Measurements from ENCODE around the gene MUC5AC.

MUC5AC gene

DNA sequence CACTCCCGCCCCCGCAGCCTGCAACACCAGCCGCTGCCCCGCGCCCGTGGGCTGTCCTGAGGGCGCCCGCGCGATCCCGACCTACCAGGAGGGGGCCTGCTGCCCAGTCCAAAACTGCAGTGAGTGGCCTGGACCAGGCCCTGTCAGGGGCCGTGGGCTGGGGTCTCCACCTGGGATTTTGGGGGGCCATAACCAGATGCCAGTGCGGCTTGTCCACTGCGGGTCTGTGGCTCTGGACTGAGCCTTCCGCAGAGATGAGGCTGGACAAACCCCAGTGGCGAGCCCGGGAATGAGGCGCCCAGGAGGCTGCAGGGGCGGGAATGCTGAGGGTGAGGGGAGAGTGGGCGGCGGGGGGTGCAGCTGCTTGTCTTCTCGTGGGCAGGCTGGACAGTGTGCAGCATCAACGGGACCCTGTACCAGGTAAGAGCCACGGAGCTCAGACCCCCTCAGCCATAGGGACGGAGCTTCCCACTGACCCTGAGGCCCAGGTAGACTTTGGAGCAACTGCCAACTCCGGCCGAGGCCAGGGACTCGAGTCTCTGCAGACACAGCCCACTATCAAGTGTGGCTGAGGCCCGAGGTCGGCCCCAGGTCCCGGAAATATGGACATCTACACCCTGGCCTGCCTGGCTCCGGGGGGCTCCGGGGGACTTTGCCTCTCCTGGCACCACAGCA is 40.3 kb downstream of the MUC5AC start:
- no peak for FAIRE-seq

DNA sequence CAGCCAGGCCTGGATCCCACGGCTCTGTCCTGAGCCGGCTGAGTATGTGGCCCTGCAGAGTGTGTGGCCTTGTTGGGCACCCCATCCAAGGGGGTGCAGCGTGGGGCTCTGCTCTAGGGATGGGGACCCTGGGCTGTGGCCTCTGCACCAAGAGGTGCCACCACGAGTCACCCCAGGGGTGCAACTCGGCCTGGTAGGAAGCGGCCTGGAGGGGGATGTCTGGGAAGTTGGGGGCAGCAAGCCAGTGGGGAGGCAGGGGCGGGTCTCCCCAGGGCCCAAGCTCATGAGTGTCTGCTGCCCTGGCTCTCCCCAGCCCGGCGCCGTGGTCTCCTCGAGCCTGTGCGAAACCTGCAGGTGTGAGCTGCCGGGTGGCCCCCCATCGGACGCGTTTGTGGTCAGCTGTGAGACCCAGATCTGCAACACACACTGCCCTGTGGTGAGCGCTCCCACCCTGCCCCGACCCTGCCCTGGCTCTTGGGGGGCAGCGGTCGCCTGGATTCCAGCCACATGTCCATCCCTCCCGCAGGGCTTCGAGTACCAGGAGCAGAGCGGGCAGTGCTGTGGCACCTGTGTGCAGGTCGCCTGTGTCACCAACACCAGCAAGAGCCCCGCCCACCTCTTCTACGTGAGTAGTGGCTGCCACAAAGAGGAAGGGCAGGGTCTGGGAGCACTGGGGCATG is 40.9 kb downstream of the MUC5AC start:
- no peak for FAIRE-seq

DNA sequence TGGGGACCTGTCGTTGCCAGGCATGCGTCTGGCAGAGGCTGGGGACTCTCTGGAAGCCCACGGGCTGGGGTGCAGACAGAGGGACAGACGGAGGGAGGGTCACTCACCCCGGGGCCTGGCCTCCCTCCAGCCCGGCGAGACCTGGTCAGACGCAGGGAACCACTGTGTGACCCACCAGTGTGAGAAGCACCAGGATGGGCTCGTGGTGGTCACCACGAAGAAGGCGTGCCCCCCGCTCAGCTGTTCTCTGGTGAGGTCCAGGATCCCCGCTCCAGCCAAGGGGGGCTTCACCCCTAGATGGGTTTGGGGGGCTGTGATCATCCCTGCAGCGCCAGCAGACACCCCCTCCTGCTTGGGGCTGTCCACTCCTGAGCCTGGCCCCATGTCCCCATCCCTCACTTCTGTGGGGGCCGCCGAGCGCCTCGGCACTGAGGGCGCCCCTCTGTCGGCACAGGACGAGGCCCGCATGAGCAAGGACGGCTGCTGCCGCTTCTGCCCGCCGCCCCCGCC is 41.5 kb downstream of the MUC5AC start:
- no peak for FAIRE-seq

DNA sequence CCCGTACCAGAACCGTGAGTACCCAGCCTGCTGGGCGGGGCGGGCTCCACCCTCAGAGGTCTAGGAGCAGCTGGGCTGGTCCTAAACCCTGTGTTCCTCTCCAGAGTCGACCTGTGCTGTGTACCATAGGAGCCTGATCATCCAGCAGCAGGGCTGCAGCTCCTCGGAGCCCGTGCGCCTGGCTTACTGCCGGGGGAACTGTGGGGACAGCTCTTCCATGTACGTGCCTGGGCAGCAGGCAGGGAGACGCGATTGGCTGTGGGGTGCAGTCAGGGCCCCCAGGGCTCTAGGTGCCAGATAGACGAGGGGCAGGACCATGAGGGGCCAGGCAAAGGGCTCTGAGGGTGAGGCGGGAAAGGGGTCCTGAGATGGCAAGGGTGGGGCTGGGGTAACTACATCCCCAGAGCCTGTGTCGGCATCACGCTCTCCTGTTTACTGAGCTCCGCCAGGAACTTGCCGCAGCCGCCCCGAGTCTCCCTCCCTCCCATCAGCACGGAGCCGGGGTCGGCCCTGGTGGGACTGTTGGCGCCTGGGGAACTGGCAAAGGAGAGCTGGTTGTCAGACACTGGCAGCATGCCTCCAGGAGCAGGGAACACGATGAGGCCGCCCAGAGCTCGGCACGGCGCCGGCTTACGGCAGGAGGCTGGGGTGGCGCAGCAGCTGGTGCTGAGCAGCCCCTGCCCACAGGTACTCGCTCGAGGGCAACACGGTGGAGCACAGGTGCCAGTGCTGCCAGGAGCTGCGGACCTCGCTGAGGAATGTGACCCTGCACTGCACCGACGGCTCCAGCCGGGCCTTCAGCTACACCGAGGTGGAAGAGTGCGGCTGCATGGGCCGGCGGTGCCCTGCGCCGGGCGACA is 42.2 kb downstream of the MUC5AC start:
- FAIRE-seq: no peak

DNA sequence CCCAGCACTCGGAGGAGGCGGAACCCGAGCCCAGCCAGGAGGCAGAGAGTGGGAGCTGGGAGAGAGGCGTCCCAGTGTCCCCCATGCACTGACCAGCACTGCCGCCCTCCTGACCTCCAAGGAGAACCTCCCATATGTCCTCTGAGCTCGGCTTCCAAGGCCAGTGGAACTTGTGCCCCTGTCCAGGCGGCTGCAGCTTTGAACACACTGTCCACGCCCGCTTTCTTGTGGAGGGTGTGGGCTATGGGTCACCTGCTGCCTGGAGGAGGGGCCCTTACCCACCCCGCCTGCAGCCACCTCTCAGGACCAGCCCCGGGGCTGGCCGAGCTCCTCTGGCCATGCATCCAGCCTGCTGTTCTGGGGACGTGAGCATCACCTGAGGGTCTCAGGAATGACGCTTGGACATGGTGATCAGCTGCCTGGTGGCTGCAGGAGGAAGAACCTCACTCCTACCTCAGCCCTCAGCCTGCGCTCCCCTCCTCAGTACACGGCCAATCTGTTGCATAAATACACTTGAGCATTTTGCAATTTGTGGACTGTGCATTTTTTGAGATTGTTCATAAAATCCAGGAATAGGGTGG is 42.9 kb downstream of the MUC5AC start:
- FAIRE-seq: no peak

DNA sequence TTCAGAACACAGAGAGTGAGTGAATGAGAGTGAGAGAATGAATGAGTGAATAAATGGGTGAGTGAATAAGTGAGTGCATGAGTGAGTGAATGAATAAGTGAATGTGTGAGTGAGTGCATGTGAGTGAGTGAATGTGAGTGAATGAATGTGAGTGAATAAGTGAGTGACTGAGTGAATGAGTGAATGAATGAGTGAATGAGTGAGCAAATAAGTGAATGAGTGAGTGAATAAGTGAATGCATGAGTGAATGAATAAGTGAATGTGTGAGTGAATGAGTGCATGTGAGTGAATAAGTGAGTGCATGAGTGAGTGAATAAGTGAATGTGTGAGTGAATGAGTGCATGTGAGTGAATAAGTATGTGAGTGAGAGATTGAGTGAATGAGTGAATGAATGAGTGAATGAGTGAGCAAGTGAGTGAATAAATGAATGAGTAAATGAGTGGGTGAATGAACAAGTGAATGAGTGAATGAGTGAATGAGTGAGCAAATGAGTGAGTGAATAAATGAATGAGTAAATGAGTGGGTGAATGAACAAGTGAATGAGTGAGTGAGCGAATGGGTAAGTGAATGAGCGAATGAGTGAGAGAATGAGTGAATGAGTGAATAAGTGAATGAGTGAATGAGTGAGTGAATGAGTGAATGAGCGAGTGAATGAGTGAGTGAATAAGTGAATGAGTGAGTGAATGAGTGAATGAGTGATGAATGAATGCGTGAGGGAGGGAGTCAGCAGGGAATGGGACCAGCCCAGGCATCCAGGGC is 43.8 kb downstream of the MUC5AC start:
- no peak for FAIRE-seq

DNA sequence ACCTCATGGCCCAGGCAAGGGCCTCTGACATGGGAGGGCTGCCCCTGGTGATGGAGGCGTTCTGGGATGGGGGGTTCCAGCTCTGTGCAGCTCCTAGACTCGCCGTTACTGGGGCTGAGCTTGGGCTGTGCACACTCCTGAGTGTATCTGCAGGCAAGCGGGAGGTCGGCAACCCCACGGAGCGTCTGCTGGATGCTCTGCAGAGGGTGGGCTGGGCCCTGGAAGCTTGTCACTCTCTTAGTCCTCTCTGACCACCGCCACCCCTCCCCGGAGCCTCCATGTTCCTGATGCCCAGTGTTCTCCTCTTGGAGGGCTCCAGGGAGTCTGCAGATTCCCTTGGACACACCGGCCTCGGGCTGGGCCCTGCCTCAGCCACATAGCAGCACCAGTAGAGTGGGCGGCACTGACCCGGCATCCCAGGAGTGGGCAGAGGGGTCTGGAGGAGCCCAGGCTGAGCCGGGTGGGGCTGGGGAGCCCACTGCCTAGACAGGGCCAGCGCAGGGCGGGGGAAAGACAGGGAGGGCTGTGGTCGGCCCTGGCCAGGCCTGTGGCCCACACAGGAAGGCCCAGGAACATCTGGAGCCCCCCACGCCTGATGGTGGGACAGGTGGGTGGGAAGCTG is 44.5 kb downstream of the MUC5AC start:
- FAIRE-seq: no peak

DNA sequence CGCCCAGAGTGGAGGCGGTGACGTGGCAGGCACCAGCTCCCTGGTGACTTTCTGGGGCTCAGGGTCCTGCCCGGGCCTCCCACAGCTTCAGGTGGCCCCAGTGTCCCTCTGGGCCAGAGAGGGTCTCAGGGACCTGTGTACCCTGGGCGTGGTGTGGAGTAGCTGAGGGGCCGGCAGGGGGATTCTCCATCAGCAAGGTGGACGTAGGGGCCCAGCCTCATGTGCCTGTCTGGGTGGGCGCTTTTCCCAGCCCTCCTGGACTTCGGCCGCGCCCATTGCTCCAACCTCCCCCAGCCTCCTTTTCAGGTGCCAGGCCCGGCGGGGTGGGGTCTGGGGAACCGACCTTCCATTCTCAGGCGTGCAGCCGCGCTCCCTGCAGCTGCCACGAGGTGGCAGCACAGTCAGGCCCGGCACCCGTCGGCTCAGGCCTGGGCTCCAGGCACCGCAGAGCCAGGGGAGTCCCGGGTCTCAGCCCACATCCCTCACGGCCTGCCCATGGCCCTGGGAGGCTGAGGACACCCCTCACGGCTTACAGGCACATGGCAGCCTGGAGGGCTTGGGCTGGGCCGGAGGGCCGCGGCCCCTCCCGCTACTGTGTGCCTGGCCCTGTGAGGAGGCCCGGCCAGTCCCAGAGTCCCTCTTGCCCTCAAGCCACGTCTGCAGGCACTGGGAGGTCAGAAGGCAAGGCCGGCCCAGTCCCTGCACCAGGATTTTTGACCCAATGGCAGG is 45.2 kb downstream of the MUC5AC start:
- FAIRE-seq: no peak

DNA sequence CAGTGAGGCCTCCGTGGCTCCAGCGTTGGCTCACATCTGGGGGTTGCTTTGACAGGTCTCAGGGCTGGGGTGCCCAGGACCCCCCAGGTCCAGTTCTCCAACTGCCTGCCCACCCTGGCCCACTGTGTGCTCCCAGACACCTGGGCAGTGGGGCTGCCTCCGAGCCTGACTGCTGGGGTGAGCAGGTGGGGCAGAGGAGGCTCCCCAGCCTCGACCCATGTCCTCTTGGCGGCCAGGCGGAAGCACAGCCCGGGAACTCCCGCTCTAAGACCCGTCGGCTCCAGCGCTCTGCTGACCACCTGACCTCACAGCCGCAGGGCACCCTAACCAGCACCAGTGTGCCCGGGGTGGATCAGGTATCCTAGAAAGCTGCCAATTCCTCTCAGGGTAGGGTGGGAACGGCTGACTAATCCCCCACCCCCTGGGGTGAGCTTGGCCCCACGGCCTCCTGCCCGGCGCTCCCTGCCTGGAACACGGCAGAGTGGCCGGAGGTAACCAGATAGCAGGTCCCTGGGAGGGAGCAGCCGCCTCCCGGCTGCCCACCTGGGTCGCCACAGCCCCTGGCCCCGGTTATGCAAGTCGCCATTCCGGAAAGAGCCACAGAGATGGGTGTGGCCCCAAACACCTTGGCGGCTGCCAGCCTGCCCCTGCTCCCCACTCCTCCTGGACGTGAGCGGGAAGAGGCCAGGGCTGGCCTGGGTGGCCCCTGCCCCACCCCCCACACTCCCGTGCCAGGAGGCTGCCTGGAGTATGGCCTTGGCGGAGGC is 45.9 kb downstream of the MUC5AC start:
- FAIRE-seq: no peak

DNA sequence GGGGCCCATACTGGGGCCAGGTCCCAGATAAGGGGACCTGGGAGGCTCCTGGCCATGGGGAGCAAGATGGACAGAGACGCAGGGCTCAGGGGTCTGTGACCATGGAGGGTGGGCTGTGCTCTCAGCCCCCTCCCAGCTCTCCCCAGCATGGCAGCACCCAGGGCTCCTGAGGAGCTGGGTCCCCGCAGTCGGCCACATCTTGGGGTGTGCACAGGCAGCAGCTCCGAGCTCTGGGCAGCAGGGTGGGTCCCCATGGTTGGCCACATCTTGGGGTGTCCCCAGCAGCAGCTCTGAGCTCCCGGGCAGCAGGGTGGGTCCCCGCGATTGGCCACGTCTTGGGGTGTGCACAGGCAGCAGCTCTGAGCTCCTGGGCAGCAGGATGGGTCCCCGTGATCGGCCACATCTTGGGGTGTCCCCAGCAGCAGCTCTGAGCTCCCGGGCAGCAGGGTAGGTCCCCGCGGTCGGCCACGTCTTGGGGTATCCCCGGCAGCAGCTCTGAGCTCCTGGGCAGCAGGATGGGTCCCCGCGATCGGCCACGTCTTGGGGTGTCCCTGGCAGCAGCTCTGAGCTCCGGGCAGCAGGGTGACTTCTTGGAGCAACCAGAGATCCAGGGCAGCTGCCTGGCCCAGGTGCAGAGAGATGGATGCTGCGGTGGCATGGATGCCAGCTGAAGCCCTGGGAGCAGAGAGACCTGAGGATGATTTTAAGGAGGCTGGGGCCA is 46.8 kb downstream of the MUC5AC start:
- FAIRE-seq: no peak

DNA sequence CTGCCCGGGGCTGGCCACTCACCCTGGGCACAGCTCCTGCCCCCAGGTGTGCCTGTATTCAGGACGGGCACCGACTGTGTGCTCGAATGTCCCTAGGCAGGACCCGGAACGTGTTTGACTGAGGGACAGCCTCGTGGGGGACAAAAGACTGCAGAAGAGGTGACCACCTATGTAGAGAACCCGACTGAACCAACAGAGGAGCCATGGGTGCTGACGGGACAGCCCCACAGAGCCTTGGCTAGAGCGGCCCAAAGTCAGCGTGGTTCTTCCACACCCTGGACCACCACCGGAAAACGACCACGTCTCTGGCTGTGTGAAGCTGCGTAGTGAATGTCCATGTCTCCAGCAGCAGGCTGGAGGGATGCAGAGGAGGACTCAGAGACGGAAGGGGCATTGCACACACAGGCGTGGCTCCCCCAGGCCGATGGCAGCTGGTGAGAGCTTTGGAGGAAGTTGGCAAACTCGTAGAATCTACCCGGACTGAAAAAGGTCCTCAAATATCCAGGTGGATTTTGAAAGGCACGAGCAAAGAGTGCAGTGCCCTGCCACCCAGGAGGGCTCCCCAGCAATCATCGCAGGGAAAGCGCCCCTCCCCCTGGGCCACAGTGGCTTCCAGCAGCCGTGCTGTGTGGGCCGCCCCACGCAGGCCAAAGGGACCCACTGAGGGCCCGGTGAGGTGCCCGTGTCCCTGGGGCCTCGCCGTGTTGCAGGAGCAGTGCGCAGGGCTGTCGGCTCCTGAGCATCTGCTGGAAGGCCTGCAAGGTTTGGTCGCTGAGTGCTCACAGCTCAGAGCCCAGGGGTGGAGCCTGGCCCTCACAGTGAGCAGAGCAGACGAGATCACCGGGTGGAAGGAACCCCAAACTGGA is 47.6 kb downstream of the MUC5AC start:
- no peak for FAIRE-seq

DNA sequence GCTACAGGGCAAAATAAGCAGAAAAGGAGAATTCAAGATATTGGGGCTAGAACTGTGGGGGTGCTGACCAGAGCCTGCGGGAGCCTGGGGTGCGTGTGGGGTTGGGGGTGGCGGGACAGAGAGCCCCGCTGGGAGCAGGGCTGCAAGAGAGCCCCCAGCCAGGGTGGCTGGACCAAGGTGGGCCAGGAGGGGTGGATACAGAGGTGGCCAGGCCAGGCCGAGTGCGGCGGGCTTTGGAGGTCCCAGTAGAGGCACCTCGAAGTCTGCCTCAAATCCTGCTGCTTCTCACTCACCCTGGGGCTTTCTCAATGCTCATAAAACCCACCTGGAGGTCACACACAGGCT is 48.2 kb downstream of the MUC5AC start:
- FAIRE-seq: no peak

DNA sequence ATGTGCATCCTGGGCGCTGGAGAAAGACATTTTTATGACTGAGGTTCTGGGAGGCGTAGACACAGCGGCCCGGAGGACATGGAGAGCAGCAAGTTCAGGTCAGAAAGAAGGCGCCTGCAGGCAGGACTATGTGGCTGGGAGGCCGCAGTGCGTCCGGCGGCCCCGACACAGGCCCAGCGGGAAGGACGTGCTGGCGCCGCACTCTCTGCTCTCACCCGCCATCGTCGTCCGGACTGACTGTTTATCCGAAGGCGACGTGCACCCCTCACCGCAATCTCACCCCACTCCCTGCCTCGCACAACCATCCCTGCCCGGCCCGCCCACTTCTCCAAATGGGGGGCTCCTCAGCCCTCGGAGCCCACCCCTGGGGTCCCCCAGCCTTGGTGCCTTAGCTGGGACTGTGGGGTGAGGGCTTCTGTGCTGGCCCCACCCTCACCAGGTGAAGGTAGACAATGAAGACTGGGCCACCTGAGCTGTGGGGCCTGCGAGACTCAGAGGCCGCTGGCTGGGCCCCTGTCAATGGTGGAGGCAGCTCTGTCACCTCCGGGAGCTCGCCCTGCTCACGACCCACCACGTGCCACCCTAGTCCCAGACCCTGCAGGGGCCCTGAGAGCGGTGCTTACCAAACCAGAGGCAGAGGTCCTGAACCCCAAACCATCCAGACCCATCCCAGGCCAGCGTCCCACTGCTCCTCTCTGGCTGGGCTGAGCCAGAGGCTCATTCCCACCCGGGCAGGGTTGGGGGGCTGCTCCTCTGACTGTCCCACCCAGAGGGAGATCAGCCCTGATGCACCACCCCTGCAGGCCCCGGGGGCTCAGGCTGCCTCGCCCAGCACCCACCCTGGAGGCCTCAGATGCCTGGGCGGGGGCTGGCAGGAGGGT is 48.9 kb downstream of the MUC5AC start:
- no peak for FAIRE-seq

DNA sequence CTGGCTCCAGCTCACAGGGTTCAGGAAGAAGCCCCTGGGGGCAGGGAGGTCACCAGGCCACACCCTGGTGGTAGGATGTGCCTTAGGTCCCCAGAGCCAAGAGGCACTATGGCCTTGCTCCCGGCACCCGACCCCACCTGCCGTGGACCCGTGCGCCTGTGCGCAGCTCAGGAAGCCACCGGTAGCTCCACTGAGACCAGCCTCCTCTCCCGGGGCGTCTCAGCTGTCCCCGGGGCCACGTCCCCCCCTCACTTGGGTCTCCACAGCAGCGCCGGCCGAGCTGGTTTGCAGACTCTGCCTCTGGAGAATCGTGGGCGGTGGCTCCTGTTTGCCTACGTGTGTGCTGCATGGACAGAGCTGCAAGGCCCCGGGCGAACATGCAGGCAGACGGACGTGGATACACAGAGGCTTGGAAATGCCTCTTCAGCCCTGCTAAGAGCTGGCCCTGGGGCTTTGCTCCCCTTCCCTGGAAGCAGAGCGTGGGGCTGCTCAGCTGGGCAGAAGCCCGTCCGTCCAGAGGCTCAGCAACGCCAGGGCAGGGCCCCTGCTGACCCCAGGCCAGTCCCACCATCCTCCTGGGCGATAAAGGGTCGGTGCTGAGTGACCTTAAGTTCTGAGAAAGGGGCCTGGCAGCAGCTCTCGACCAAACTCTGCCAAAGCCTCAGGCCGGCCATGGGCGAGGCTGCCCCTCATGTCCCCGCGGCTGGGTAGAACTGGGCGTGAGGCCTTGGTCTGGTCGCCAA is 49.8 kb downstream of the MUC5AC start:
- FAIRE-seq: no peak

DNA sequence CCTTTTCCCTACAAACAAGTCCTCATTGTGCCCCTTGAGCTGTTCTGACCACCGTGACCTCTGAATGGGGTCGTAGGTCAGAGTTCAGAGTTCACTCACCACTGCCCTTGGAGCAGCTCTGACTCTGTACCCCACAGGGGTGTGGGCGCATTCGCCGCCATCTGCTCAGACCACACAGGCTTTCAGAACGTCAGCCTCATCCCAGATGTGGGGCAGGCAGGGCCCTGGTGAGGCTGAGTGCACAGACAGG is 50.3 kb downstream of the MUC5AC start:
- no peak for FAIRE-seq

DNA sequence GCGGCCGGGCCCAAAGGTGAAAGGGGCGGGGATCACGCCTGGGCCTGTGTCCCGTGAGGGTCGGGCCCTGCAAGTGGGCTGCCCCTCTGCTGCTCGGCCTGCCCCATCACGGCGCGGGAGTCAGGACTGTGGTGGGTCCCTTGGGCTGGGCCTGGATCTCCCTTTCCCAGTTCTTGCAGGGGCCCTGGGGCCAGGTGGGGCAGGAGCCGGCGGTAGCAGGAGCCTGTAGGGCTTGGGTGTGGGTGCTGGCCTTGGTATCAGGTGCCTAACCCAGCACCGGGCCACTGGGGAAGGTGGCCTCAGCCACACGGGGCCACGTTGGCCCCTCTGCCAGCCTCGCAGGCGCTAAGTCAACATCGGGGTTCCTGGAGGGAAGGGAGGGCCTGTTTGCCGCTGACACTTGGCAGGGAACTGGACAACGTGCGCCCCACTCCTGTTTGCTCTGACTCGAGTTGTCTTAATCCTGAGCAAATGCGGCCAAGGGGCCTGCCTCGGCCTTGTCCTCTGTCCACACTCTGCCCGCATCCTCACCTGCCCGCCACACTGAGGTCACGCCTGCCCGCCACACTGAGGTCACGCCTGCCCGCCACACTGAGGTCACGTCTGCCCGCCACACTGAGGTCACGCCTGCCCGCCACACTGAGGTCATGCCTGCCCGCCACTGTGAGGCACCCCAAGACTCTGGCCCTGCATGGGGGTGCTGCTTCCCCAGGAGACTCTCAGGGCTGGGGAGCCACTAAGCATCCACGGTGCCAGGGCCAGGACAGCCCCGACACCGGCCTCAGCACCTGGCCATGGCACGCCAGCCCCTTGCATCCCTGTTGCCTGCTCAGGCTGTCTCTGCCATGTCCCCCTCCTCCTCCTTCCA is 50.9 kb downstream of the MUC5AC start:
- no peak for FAIRE-seq

Data from islet of Langerhans (tissue), 1 donor.